Globus pallidus (tissue), 1 donor: ENCODE measurements around the gene NLRX1.
"Not testable (repeated sequence)": the region's sequence is repeated elsewhere in the genome, so short reads cannot be mapped to it uniquely, and the experiment has no call there.

Source experiments
- DNase-seq: peaks from one replicate; pipeline ENCODE4 v3.0.0-alpha.2; 2015; ENCODE audit warnings: low spot score

The NLRX1 gene

GRCh38 chr11:119185981-119186634, 17.6 kb downstream of the NLRX1 start:
- DNase-seq: no peak

DNA sequence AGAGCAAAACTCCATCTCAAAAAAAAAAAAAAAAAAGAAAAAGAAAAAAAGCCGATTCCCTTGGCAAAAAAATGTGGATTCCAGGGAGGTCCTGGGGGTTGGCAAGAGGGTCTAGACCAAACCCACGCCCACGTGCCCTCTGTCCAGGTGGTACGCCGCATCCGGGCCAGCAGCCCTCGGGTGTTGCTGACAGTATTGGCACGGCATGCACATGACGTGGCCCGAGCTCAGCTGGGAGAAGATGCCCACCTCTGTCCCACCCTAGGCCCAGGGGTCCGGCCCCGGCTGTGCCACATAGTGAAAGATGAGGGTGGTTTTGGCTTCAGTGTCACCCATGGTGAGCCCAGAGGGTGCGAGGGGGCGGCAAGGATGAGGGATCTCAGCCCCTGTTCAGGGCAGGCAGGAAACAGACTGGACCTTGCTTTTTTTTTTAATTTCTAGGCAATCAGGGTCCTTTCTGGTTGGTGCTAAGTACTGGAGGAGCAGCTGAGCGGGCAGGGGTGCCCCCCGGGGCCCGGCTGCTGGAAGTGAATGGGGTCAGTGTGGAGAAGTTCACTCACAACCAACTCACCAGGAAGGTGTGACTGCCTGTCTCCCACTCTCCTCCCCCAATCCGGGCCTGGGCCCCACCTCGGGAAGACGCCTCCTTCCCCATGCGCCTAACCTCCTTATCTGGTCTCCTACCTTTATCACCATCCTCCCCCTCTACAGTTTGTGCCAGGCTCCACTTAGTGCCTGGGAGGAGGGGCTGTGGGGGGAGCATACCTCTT, 18.8 kb downstream of the NLRX1 start:
- no peak for DNase-seq

GRCh38 chr11:119188067-119188466, 19.5 kb downstream of the NLRX1 start:
- DNase-seq: no peak

DNA sequence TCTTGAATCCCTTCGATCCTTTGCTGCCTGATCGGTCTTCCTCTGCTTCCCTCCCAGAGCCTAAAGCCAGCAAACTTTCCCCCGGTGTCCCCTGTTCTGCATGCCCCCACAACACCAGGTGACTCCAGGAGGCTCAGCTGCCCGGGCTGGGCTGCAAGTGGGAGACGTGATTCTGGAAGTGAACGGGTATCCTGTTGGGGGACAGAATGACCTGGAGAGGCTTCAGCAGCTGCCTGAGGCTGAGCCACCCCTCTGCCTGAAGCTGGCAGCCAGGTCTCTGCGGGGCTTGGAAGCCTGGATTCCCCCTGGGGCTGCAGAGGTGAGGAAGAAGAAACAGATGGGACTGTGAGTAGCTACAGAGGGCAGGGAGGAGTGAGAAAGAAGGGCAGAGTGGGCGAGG, 20.4 kb downstream of the NLRX1 start:
- DNase-seq: no peak

- no peak for DNase-seq
These were observed 20.9 kb downstream of the NLRX1 start for GRCh38 chr11:119189393-119189792.

- DNase-seq: no peak
These were observed 22.0 kb downstream of the NLRX1 start for GRCh38 chr11:119190531-119190930.

GRCh38 chr11:119191265-119191664, 22.7 kb downstream of the NLRX1 start:
- not testable (repeated sequence) for DNase-seq

- DNase-seq: no peak
These were observed 23.6 kb downstream of the NLRX1 start for GRCh38 chr11:119192111-119192510.

DNA sequence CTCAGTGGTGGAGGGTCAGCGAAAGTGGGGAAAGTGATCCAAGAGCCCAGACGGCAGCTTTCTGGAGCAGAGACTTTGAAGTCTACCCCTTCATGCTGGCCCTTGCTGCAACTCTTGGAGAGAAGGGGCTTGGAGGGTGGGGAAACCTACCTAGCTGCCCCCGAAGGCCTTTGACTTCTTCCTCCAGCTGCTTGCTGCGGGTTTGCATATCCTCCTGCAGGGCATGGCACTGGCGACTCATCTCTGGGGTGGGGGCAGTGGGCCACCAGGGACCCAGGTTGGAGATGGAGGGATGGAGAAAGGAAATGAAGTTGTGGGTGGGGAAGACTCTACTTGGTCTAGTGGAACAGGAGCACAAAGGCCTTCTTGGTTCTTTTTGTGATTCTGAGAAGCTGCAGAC, 24.5 kb downstream of the NLRX1 start:
- DNase-seq: no peak

- no peak for DNase-seq
These were observed 25.1 kb downstream of the NLRX1 start for GRCh38 chr11:119193626-119194025.

- no peak for DNase-seq
These were observed 26.4 kb downstream of the NLRX1 start for GRCh38 chr11:119194811-119195440.

DNA sequence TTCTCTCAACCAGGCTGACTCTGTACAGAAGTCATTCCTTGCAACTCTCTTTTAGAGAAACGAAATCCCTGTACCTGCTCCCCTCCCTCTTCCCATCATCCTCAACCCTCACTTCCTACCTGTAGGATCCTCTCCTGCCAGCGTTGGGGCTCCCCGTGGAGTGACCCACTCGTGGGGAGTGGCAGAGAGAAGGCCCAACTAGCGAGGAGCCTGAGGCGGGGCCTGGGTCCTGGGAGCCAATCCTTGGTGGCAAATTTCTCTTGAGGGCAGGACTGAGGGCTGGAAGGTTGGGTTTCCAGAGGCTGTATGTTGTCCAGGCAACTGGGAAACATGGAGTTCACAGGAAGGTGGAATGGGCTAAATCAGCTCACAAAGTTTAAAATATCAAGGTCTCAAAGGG, 27.2 kb downstream of the NLRX1 start:
- no peak for DNase-seq

DNA sequence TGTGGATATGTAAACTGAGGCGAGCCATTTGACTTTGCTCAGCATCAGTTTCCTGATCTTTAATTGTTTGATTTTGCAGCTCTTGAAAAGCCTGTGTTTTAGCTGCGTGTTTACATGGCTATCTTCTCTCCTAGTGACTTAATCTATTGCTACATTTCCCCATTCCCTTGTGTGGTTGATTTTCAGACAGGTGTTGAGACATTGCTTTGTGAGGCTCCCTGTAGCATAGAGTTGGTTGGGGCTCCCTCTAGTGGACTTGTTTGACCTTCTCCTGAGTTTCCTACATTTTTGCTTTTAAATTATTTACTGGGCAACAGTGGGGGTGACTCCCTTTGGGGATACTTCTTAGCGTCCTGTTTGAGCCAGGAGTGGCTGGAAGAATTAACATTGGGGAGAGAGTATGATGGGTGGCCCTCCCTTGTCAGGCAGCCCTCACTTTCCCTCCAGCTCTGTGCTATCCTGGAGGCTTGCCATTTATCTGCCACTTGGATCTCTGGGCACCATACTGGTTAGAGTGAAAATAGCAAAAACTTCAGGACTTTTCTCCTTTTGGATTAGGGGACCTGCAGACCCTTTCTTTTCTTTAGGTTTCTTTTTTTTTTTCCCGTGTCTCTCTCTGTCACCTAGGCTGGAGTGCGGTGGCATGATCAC, 28.4 kb downstream of the NLRX1 start:
- peak; percentile 63 for DNase-seq

DNA sequence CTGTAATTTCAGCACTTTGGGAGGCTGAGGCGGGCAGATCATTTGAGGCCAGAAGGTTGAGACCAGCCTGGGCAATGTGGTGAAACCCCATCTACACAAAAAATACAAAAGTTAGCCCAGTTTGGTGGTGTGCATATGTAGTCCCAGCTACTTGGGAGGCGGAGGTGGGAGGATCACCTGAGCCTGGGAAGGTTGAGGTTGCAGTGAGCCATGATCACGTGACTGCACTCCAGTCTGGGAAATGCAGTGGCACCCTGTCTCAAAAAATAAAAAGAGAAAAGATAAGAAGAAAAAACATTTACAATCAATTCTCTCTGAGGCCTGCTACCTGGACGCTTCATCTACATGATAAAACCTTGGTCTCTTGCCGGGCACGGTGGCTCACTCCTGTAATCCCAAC, 30.4 kb downstream of the NLRX1 start:
- no peak for DNase-seq

DNA sequence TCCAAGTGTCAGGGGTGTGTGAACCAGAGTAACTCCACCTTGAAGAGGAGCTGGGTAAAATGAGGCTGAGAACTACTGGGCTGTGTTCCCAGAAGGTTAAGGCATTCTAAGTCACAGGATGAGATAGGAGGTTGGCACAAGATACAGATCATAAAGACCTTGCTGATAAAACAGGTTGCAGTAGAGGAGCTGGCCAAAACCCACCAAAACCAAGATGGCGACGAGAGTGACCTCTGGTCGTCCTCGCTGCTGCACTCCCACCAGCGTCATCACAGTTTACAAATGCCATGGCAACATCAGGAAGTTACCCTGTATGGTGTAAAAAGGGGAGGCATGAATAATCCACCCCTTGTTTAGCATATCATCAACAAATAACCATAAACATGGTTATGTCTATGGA, 32.7 kb downstream of the NLRX1 start:
- DNase-seq: not testable (repeated sequence)

GRCh38 chr11:119202554-119202953, 34.0 kb downstream of the NLRX1 start:
- no peak for DNase-seq

- DNase-seq: no peak
These were observed 35.5 kb downstream of the NLRX1 start for GRCh38 chr11:119204066-119204465.

DNA sequence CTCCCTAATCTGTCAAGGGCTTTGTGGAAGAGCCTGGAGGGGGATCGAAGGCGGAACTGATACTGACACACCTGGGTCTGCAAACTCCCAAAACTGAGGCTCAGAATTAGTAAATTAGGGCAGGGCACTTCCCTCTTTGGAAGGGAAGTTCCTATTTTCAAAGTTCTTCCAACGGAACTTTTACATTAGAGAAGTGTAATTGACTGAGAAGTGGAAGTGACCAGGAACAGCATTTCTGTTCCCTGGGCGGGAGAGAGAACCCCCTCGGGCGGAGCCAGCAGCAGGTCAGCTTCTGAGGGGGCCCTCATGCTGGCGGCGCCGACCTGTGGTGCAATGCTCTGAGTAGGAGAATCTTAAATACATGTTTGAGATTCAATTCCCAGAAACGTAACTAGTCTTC, 36.6 kb downstream of the NLRX1 start:
- peak; percentile 37 for DNase-seq

- DNase-seq: peak; percentile 93
These were observed 37.3 kb downstream of the NLRX1 start, which contains the start of gene CBL for GRCh38 chr11:119205574-119206510. CBL (plus strand) TSS chr11:119206339; CDS start chr11:119206418, 79 bp downstream.

DNA sequence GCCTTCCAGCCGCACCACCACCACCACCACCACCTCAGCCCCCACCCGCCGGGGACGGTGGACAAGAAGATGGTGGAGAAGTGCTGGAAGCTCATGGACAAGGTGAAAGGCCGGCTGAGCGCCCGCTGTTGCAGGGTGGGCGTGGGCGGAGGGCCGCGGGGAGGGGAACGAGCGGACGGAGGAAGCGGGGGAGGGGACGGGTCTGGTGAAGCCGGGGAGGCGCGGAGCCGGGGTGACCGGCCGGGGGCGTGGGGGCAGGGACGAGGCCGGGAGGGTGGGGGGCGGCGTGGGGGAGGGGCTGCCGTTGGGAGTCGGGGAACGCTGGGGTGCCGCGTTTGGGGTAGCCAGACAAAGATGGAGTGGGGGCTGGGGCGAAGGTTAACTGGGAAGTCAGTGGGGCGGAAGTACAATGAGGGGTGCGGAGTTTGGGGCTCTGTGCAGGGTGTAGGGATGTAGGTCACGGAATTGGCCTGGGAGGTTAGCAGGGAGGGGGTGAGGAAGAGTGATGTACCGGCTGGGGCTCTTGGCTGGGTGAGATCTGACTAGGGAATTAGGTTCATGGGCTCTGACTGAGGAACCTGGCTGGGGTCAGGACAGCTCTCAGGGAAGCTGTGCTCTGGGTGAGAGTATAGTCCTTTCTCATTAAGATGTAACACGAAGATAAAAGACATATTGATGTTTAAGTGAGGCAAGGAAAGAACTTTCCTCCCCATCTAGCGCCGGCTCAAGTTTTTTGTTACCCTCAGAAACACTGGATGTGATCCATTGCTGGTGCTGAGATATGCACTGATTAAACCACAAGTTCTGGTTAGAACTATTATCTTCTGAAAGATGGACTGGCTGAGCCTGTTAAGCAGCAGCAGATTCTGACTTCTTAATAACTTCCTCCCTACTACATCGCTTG, 38.2 kb downstream of the NLRX1 start:
- peak; percentile 22 for DNase-seq
